GM21526 (cell line): ENCODE data around the gene AFF3.
"Not testable (repeated sequence)": the region's sequence is repeated elsewhere in the genome, so short reads cannot be mapped to it uniquely, and the experiment has no call there.

ENCODE experiments used
- ATAC-seq: cut with Tn5 transposase; IDR thresholded peaks from one replicate; pipeline ENCODE4 v1.9.1; 2021; ENCODE audit warnings: moderate library complexity; ENCODE audit not compliant: unreplicated experiment, low FRiP score

Gene AFF3

DNA sequence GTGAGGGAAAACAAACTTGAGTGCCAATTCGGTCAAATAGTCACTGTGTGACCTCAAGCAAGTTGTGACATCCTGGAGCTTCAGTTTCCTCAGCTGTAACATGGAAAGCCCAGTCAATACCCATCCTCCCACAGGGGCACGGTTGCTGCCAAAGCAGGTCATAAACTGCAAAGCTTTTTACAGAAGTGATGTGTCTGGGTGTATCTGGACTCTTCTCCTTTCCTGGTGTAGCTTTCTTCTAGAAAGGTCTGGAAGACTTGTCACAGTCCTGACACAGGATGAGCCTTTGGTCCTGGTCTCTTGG, 4.2 kb upstream of the AFF3 start:
- no peak for ATAC-seq

DNA sequence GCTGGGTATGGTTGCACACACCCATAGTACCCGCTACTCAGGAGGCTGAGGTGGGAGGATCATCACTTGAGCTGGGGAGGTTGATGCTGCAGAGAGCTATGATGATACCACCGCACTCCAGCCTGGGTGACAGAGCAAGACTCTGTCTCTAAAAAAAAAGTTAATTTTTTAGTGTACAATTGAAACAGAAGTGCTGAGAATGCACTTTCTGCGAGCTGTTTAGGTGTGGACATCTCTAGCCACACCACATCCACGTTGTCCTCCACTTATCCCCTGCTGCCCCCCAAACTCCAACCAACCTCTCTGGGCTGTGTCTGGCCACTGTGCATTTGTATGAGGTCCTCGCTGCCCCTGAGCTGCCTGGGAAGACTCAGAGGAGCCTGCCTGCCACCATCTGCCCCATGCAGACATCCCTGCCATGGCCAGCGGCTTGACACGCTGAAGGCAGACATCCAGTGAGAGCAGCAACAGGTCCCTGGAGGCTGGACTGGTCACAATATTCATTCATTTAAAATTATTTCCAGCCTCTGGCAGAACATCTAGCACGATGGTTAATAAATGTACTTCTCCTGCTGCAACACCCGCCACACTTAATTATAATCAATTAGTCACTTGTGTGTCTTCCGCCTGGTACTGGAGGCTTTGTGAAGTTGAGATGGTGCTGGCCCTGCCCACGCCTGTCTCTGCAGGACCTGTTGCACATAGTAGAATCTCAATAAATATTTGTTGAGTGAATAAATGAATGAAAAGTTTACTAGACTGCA, 3.7 kb upstream of the AFF3 start:
- no peak for ATAC-seq

DNA sequence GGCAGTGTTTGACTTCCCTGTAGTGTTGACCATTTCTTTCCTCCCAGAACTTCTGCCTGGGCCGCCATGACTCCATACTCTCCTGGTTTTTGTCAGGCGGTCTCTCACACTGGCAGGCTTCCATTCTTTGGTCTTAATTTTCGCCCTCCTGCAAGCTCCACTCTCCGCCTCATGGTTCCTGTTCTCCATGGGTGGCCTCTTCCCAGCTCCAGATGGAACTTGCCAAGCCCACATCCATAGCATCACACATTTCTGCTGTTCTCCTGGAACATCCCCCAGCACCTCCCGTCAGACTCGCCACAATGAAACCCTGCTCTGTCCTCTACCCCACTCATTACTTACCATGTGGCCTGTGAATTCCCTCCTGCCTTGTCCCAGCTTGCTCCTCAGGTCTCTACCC, 896 bp upstream of the AFF3 start:
- ATAC-seq: no peak

DNA sequence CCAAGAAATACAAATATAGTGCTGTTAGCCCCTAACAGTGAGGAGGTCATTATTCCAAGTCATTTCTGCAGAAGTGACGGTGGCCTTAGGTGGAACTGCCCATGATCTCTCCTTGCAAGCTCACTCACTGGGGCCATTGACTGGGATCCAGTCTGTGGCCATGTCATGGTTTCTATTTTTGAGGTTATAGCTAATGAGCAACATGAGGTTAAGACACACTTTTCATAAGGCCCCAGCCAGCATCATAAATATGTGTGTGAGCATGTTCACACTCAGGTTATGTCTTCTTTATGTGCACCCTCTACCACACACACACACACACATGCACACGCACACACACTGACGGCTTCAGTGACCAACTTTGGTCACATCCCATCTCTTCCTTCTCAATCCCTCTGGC, 484 bp downstream of the AFF3 start:
- ATAC-seq: no peak

DNA sequence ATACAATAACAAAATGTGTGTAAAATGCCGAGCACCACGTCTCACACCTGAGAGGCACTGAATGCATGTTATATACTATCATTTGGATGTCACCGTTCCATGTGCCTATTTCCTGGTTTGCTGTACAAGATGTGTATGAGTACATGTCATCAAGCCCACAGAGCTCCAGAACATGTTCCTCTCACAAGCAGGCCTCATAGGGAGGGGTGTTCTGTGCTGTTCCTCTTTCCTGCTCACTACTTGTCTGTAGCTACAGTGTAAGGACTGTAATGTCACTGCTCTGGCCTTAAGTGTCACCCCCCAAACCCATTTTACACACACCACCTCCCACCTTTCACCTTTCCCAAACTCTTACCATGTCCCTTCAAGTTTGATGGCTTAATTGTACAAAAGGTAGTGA, 1.8 kb downstream of the AFF3 start:
- no peak for ATAC-seq

DNA sequence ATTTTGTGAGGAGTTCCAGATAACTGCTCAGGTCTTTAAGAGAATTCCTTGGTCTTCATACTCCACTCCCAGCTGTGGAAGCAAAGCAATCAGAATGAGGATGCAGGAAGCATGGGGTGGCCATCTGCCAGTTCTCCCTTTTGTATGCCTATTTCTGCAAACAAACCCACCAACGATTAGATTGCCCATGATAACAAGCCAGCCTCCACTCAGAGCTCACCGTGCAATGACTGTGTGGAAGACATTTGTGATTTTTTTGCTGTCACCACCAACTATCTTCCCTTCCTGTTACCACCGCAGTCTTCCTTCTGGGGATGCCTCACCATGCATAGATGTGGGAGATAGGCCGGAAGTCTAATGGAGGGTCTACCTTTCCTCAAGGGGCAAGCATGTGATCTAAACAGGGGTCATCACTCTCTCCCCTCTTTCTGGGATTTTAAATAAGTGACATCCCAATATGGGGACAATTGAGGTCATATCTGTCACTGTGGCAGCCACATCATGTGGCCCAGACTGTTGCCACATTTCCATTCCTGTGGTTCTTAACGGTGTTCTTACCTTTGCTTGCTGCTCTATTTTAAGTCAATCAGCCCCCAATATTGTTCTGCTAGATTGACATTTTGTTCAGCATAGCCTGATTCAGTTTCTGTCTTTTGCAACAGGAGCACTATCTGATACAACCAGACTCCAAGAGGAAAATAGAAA, 4.4 kb downstream of the AFF3 start:
- ATAC-seq: no peak

DNA sequence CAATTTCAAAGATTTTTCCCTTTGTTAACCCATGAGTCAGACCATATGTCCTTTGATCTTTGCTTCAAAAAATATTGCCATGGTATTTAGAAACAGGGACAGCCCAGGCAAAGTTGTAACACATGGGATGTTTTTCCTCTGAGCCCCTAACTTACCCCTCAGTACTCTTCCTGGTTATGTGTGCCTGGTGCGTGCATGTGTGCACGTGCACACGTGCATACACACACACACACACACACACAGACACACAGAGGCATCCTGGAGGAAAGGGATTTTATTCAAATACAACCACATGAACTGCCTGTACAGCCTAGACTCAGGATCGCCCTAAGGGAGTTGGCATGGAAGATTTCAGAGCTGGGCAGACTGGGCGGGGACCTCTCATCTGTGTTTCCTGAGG, 5.1 kb downstream of the AFF3 start:
- ATAC-seq: no peak

DNA sequence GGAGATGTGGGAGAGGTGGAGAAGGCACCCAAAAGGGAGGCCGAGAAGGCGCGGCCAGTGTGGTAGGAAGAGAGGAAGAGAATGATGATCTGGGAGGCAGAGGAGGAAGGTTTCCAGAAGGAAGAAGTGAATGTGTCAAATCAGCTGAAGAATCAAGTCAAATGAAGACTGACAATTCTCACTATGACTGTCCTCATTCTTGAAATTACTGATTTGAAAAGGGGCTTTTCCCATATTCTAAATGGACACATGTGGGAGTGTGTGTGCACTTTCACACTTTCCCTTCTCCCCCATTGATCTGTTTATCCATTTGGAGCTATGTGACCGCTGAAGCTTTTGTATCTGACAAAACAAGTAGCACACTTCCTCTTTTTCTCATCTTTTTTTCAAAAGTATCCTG, 6.1 kb downstream of the AFF3 start:
- no peak for ATAC-seq

DNA sequence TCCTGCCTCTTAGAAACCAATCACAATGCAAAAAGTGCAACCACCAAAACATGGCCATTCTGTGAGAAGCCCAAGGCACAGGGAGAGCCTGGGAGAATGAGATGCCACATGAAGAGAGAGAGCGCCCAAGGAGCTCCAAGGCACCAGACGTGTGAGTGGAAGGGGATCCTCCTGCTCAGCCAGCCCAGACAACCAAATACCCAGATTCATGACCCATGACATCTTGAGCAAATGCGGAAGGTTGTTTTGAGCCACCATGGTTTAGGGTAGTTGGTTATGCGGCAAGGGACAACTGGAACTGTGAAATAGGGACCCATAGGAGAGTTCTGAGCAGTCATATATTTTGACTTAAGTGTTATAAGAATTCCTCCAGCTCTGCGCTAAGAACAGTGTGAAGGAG, 7.0 kb downstream of the AFF3 start:
- no peak for ATAC-seq

DNA sequence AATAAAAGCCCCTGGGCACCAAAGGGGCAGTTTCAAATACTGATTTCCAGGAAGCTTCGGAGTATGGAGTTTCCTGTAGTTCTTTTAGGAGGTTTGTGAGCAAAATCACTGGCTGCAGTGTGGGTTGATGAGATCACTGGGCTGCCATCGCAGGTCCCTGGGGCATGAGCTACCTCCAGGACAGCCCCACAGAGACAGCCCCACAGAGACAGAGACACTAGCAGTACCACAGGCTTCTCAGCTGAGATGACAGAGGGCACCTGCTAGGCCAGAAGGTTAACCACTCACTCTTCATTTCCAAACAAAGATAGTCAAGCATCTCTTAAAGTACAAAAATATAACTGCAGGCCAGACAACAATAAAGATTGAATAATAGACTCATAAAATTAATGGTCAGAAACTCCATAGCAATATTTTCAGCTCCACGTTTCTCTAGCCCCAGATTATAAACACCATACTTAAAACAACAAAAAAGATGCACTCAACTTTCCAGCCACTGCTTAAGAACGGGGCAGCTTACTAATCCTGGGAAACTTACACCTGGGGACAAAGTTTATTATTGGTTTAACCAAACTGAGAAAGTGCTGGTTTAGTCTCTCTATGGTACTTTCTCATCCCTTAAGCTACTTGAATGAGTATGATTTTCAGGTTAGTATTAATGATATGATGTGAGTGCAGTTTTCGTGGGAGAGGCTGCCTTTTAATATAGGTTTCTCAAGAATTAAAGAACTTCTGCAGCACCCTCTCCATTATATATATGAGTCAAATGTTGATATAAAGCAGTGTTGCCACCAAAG, 11.6 kb downstream of the AFF3 start:
- no peak for ATAC-seq

DNA sequence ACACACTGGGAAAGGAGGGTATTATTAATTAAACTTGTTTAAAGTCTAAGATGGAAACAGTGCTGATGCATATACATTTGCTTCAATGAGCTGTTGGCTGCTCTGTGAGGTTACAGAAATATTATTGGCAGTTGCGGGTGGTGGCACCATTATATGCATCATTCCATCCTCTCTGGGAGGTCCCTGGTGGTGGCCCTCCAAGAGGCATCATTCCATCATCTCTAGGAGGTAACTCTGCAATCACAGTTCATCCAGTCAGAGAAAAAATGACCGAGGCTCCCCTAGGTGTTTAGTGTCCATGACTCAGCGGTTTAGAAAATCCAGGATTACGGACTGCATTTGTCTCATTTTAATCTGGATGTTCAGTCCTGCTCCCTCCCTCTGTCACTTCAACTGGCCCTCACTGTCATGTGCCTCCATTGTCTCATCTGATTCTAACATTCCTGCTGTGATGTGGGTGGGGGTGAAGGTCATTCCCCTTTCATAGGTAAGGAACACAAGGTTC, 15.4 kb downstream of the AFF3 start:
- no peak for ATAC-seq

DNA sequence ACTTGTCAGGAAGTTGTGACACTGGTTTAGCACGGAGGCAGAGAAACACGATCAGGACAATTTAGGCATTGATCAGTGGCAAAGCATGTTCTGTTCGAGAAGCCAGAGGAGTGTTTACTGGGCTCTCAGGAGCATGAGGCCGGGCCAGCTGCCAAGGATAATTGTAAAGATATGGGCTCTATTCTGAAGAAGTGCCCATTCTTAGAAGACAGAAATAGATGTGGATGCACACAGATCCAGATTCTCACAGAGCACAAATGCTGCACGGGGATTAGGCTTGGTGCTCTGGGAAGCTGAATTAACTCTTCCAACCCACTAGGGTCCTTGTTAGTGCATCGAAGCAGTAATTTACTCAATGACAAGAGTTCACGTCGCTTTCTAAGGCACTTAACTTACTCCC, 16.2 kb downstream of the AFF3 start:
- no peak for ATAC-seq

DNA sequence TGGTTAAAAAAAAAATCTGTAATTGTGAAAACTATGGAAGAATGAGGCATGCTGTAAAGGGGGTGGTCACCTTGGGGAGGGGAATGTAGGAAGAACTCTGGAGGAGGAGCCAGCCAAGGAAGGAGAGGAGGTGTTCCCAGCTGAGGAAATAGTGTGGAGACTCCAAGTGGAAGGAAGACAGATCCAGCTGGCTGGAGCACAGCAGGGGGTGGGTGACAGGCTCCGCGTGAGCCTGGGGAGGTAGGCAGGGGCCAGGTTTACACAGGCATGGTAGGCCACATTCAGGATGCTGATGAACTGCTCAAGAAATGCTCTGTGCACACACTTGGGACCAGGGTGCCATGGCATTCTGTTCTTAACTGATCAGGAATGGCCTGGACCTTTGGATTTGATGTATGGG, 16.8 kb downstream of the AFF3 start:
- no peak for ATAC-seq

DNA sequence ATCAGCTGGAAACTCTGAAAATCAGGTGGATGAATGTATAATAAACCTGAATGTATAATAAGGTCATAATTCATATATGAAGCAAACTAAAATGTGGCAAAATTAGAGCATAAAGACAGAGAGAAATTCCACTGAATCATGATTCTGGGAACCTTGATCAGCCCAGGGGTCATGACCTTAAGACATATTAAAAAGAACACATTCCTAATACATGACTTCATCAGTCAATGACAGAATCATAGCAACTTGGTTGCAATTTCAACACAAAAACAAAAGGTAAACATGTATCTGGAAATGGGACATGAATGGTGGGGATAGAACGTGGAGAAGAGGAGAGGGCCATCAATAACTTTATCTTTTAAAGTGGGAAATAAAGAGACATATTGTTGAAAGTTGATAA, 17.6 kb downstream of the AFF3 start:
- ATAC-seq: no peak

DNA sequence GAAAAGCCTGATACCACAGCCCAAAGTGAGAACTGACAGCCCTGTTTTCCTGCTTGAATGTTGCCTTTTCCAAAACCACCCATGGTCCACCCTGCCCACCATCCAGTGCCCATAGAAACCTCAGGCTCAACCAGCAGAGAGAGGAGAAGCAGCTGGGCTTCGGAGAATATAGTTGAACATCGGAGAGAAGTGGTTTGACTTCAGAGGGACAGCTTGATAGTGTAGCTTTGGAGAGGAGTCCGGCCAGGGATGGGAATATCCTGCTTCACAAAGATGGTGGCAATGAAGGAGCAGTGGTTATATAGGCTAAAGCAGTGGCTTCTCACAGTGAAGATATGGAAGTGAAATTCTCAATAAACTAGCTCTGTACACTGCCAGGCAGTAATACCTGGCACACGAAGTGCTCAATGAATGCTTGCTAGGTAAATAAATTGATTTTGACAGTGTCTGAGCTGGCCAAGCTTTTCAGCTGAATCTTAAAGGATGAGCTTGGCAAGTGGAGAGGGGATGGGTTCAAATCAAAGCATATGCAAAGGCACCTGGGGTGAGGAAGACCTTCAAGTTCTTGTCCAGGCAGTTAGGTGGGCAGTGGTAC, 21.2 kb downstream of the AFF3 start:
- no peak for ATAC-seq

DNA sequence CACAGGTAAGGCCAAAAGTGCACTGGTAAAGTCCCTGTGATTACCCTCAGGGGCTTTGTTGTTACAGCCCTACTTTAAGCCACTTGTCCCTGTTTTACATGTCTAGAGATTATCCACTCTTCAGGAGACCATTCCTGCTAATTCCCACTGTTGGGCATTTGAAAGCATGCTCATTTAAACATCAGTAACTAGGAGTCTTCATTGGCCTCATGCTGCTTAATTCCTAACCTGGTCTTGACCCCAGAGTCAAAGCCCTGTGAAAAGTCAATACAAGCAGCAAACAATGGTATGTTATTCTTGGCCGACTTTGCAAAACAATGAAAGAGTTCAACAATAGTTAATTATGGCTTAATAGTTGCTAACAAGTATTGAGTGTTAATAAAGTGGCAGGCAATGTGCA, 23.2 kb downstream of the AFF3 start:
- no peak for ATAC-seq

DNA sequence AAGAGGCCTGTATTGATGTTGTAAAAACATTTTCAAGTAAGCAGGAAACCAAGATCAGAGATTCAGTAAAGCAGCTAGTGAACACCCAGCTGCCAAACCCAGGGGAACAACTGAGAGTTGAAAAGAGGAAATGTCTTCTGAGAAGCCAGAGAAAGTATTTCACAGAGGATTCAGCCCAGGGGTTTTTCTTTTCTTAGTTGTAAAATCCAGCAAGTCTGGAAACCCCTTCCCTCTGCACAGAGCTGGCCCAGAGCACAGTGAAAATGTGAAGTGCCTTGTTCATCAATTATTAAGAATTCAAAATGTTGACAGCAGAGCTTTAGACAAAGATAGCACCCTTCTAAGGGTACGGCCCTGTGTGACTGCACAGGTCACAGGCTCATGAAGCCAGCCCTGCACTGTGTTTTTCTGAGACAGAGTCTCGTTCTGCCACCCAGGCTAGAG, 28.4 kb downstream of the AFF3 start:
- ATAC-seq: peak; percentile 84

DNA sequence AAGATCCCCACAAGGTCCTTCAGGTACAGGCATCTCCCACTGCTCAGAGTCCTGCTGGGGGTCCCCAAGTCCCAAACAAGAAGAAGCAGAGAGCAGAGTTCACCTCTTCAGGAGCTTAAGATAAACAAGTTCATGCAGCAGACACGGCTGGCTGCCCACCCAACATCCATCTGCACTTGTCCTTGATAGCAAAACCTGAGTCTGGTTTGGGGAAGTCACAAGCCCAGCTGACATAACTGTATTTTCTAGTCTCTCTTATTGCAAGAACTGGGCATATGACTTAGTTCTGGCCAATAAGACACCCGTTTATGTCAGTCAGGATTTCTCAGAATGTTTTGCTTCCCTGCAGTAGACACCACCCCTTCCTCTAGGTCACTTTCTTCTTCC, 31.8 kb downstream of the AFF3 start:
- no peak for ATAC-seq

DNA sequence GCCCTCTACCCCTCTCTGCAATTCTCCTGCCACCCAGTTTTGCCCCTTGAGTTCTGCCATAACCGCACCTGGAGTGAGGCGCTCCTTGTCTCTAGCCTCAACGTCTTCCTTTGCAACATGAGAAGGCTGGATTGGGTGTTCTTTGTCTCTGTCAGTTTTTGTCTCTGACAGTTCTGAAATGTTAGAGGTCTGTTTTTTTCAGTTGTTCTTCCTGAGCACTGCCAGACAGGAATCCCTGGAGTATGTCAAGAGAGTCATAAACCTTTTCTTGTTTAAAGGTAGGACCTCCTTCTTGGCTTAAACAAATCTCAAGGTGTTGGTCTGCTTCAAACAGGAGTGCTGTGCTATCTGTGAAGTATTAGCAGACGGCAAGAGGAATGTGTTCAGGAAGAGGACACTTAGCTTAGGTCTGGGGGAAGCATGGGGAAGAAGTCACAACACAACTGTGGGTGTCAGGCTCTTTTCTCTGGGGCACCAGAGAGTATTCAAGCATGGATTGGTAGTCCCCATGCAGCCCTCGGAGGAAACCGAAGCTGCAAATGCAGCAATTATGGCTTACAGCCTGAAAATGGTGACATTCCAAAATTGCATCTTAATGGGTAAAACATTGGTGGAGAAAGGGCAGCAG, 32.3 kb downstream of the AFF3 start:
- ATAC-seq: no peak

DNA sequence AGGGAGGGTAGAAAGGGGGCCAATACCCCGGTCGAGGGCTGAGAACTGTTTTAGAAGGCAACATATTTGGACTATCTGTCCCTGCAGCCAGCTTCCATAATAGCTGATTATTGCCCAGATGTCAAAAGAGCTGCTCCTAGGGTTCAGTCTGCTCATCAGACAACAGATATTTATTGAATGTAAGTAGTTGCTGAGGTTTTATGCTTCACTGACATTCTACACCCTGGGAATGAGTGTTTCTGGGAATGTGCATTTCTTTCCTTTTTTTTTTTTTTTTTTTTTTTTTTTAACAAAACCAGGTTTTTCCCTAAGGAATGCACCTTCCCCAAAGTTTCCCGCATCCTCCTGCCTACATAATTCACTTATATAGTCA, 33.8 kb downstream of the AFF3 start:
- not testable (repeated sequence) for ATAC-seq
